ENCODE results near the gene FGFR3.

Gene FGFR3

GRCh38 chr4:1788254-1788973 is 4.7 kb upstream of the FGFR3 start:
- no peak for DNase-seq (ENCODE audit: low spot score)

GRCh38 chr4:1789552-1789951 is 3.5 kb upstream of the FGFR3 start:
- DNase-seq (ENCODE audit: low spot score) = no peak

- DNase-seq (ENCODE audit: low spot score) = no peak
Measured at GRCh38 chr4:1790005-1790404, 3.1 kb upstream of the FGFR3 start.

GRCh38 chr4:1792158-1792831 is 798 bp upstream of the FGFR3 start:
- DNase-seq (ENCODE audit: low spot score) = no peak

- no peak for DNase-seq (ENCODE audit: low spot score)
Measured at GRCh38 chr4:1793496-1793840, 375 bp downstream of the FGFR3 start.

- no peak for DNase-seq (ENCODE audit: low spot score)
Measured at GRCh38 chr4:1793940-1794808, 1.1 kb downstream of the FGFR3 start.

- DNase-seq (ENCODE audit: low spot score) = no peak
Measured at GRCh38 chr4:1794809-1795298, 1.8 kb downstream of the FGFR3 start.

GRCh38 chr4:1795299-1796195 is 2.5 kb downstream of the FGFR3 start:
- no peak for DNase-seq (ENCODE audit: low spot score)

- no peak for DNase-seq (ENCODE audit: low spot score)
Measured at GRCh38 chr4:1796486-1797204, 3.6 kb downstream of the FGFR3 start.

- no peak for DNase-seq (ENCODE audit: low spot score)
Measured at GRCh38 chr4:1797298-1797860, 4.3 kb downstream of the FGFR3 start.

- DNase-seq (ENCODE audit: low spot score) = no peak
Measured at GRCh38 chr4:1797861-1798579, 4.9 kb downstream of the FGFR3 start.

- no peak for DNase-seq (ENCODE audit: low spot score)
Measured at GRCh38 chr4:1798580-1799386, 5.7 kb downstream of the FGFR3 start.

- DNase-seq (ENCODE audit: low spot score) = no peak
Measured at GRCh38 chr4:1799387-1800375, 6.6 kb downstream of the FGFR3 start.

GRCh38 chr4:1800805-1801204 is 7.7 kb downstream of the FGFR3 start:
- no peak for DNase-seq (ENCODE audit: low spot score)

GRCh38 chr4:1801286-1801958 is 8.3 kb downstream of the FGFR3 start:
- DNase-seq (ENCODE audit: low spot score) = no peak

- DNase-seq (ENCODE audit: low spot score) = no peak
Measured at GRCh38 chr4:1802151-1802715, 9.1 kb downstream of the FGFR3 start.
